Vagina (tissue), 2 donors: ENCODE measurements around the gene MBNL2. TPM values are rescaled to one million over a fixed set of nuclear protein-coding genes. Genes with fewer than 3 reads are reported as not detected.
A peak's percentile ranks its signal among the peaks of the same experiment; 100 is the strongest.

Source experiments
- DNase-seq, 2 donors: peaks; one replicate each; pipeline ENCODE4 v3.0.0-alpha.2; 2017; ENCODE audit errors: extremely low spot score in 2 of 2
- H3K27ac ChIP-seq: fragments of 200-600 bp; sonication (generic); one replicate; pipeline ENCODE4 v1.5.1; 2019
- H3K27me3 ChIP-seq: fragments of 200-600 bp; sonication (generic); one replicate; pipeline ENCODE4 v1.5.1; 2019
- H3K36me3 ChIP-seq, 2 donors: fragments of 200-600 bp; sonication (generic); one replicate each; pipeline ENCODE4 v1.5.1; 2017 to 2019
- H3K4me1 ChIP-seq: fragments of 200-600 bp; sonication (generic); one replicate; pipeline ENCODE4 v1.5.1; 2019
- H3K4me3 ChIP-seq, 2 donors: fragments of 200-600 bp; sonication (generic); 1 replicate in 1 of 2; 2 replicates in 1 of 2; pipeline ENCODE4 v1.5.1; 2016 to 2019
- H3K9me3 ChIP-seq: fragments of 200-600 bp; sonication (generic); one replicate; pipeline ENCODE4 v1.5.1; 2019
- CTCF ChIP-seq, 3 experiments: fragments of 450-650 bp in 2 of 3; fragments of 200-600 bp in 1 of 3; sonication (generic) in 1 of 3; IDR thresholded peaks; one replicate each; pipeline ENCODE4 v1.5.1; 2017 to 2019; ENCODE audit warnings: antibody characterized with exemption in 3 of 3, mild to moderate bottlenecking in 2 of 3, moderate library complexity in 2 of 3
- POLR2A ChIP-seq, 2 donors: fragments of 450-650 bp; IDR thresholded peaks; one replicate each; pipeline ENCODE4 v1.6.1; 2017; ENCODE audit warnings: antibody characterized with exemption in 2 of 2, mild to moderate bottlenecking in 2 of 2, moderate library complexity in 2 of 2
- POLR2AphosphoS5 ChIP-seq, 2 donors: sonication (generic); formaldehyde crosslinking; IDR thresholded peaks; one replicate each; pipeline ENCODE4 v1.9.0; 2017; ENCODE audit warnings: antibody characterized with exemption in 2 of 2, mild to moderate bottlenecking in 2 of 2, low read depth in 1 of 2; ENCODE audit not compliant: insufficient read depth in 1 of 2
- intact Hi-C: fragments of 100-400 bp; cut with DNase I; formaldehyde crosslinking; loops from one replicate; pipeline ENCODE4 v1.15.1; 2023
- total RNA-seq: library from RNA; depleted of rRNA; stranded (reverse); fragments of >200 nt; gene quantifications from one replicate; pipeline ENCODE4 v1.2.3, GENCODE V29; 2016

Gene MBNL2
- total RNA-seq, 1 donor from 2014 or later = 63.1 TPM

DNA sequence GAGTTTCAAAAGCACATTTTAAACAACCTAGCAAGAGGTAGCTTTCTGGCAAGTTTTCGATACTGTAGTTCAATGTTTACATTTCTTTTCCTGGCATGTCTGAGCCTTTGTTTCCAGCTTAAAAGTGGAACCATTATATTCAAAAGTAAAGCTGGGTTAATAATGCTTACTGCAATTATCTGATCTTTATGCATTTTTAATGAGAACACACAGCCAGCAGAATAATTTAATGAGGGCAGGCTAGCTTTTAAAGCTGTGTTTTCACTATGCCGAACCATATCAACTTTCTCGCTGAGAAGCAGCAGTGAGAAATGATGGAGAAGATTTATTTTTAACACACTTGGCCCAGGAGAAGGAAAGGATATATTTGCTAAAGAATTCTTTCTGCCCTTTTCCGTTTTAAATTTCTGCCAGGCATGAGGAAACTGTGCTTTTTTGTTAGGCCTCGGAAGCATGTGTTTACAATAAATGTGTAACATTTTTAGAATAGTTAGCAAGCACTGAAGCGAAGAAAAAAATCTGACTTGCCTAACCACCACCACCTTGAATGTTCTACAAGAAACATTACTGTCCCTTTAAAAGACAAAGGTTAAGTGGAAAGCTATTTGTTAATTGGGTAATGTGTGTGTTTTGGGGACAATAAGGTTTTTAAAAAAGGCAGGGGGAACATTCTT is 1.0 kb downstream of the MBNL2 start:
- intact Hi-C loops = loop anchor here (5.0 to 10.0 kb wide), 2 partner anchors 106 to 122 kb away; no protein-coding TSS in a partner anchor
- H3K36me3 ChIP-seq = no peaks in the 10 kb centered on the region
- no peaks in the 10 kb centered on the region for H3K27me3 ChIP-seq
- no peak for DNase-seq
- H3K4me3 ChIP-seq = peak overlapping the region; percentile 56 to 68
- H3K27ac ChIP-seq = peak overlapping the region; percentile 95
- H3K4me1 ChIP-seq = peaks cover 50% of the 10 kb centered on the region
- no peak for TF ChIP-seq POLR2AphosphoS5 (IDR thresholded peaks at IDR 0.05; ENCODE audit: insufficient read depth in 1 of 2, low read depth in 1 of 2)
- TF ChIP-seq CTCF (IDR thresholded peaks at IDR 0.05) = no peak
- TF ChIP-seq POLR2A (IDR thresholded peaks at IDR 0.05) = no peak
- no peaks in the 10 kb centered on the region for H3K9me3 ChIP-seq

DNA sequence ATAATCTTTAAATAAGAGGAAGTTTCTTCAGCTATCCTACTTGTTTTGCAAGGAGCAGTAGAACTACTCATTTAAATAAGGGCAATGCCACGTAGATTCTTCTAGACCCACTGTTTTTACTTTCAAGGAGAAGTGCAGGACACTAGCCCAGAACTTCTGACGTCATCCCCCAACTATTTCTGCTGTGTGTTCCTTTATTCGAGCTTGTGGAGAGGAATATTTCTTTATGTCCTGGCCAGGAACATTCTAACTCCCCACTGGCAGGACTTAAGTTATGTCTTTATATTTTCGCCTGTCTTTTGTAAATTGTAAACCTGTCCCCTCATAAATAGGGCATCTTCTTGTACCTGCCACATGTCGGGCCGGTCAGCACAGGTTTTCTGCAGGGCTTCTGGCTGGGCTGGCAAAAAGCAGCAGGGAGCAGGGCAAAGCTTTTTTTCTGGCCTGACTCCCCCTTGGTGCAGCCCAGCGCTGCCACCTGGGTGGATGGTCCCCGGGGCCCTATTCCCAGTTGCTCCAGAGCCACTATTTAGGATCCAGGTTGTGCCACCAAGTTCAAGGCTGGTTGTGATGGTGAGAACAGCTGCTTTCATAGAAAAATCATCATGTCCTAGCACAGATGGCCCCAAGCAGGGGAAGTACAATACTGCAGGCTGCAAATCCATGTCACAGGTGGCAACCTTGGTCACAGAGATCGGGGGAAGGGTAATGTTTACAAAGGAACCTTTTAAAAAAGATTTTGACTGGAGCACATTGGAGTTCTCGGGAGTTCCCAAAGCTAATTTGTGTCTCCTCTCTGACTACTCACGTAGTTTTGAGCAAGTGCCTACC is 1.8 kb downstream of the MBNL2 start:
- DNase-seq = no peak
- peak overlapping the region; percentile 95 for H3K27ac ChIP-seq
- intact Hi-C loops = loop anchor here (5.0 to 10.0 kb wide), 2 partner anchors 107 to 121 kb away; no protein-coding TSS in a partner anchor
- TF ChIP-seq CTCF (IDR thresholded peaks at IDR 0.05) (no peak), POLR2AphosphoS5 (IDR thresholded peaks at IDR 0.05; ENCODE audit: insufficient read depth in 1 of 2, low read depth in 1 of 2) (peak; percentile 67 to 87), POLR2A (IDR thresholded peaks at IDR 0.05) (peak in 1 of 2 donors; percentile 18)
- H3K27me3 ChIP-seq = no peaks in the 10 kb centered on the region
- H3K9me3 ChIP-seq = no peaks in the 10 kb centered on the region
- H3K36me3 ChIP-seq = no peaks in the 10 kb centered on the region
- peak overlapping the region; percentile 56 to 68 for H3K4me3 ChIP-seq
- H3K4me1 ChIP-seq = peaks cover 57% of the 10 kb centered on the region

- Histone ChIP-seq H3K4me1 (peaks cover 65% of the 10 kb centered on the region), H3K27me3 (no peaks in the 10 kb centered on the region), H3K36me3 (no peaks in the 10 kb centered on the region), H3K27ac (peak overlapping the region; percentile 95), H3K9me3 (no peaks in the 10 kb centered on the region), H3K4me3 (peak overlapping the region; percentile 56 to 68)
- TF ChIP-seq POLR2AphosphoS5 (IDR thresholded peaks at IDR 0.05; ENCODE audit: insufficient read depth in 1 of 2, low read depth in 1 of 2) = peak in 1 of 2 donors; percentile 3
- no peak for TF ChIP-seq POLR2A (IDR thresholded peaks at IDR 0.05)
- DNase-seq = no peak
- intact Hi-C loops = loop anchor here (5.0 to 10.0 kb wide), 2 partner anchors 107 to 120 kb away; no protein-coding TSS in a partner anchor
These were observed 2.6 kb downstream of the MBNL2 start for GRCh38 chr13:97224544-97225300.

- intact Hi-C loops = loop anchor here (10.0 kb wide), 1 partner anchor 119 kb away; no protein-coding TSS in a partner anchor
- Histone ChIP-seq H3K4me1 (peaks cover 71% of the 10 kb centered on the region), H3K27ac (peak overlapping the region; percentile 95), H3K4me3 (peak overlapping the region; percentile 56 to 68), H3K9me3 (no peaks in the 10 kb centered on the region), H3K36me3 (no peaks in the 10 kb centered on the region), H3K27me3 (no peaks in the 10 kb centered on the region)
- TF ChIP-seq POLR2AphosphoS5 (IDR thresholded peaks at IDR 0.05; ENCODE audit: insufficient read depth in 1 of 2, low read depth in 1 of 2) = no peak
- TF ChIP-seq POLR2A (IDR thresholded peaks at IDR 0.05) = no peak
- TF ChIP-seq CTCF (IDR thresholded peaks at IDR 0.05) = no peak
- no peak for DNase-seq
These were observed 3.4 kb downstream of the MBNL2 start for GRCh38 chr13:97225533-97225932.

- no peak for DNase-seq
- Histone ChIP-seq H3K36me3 (no peaks in the 10 kb centered on the region), H3K27me3 (no peaks in the 10 kb centered on the region), H3K9me3 (no peaks in the 10 kb centered on the region), H3K4me1 (peaks cover 71% of the 10 kb centered on the region), H3K4me3 (peak overlapping the region; percentile 56 to 68), H3K27ac (peak overlapping the region; percentile 95)
- TF ChIP-seq POLR2AphosphoS5 (IDR thresholded peaks at IDR 0.05; ENCODE audit: insufficient read depth in 1 of 2, low read depth in 1 of 2) (no peak), CTCF (IDR thresholded peaks at IDR 0.05) (no peak), POLR2A (IDR thresholded peaks at IDR 0.05) (no peak)
- intact Hi-C loops = loop anchor here (10.0 kb wide), 1 partner anchor 119 kb away; no protein-coding TSS in a partner anchor
These were observed 3.9 kb downstream of the MBNL2 start for GRCh38 chr13:97226013-97226412.
